ENCODE measurements around the gene JCHAIN.

GRCh38 chr4:70704931-70705182 lies 38.5 kb upstream of the JCHAIN start:
- no peak for TF ChIP-seq CTCF (IDR thresholded peaks at IDR 0.05; ENCODE audit: low read length)
- TF ChIP-seq EZH2 (IDR thresholded peaks at IDR 0.05; ENCODE audit: borderline replicate concordance, low read length): no peak

Measured in OCI-LY1 (cell line).